PC-3 (cell line): Measurements from ENCODE around the gene PLG.

Experiments
- EZH2 ChIP-seq: fragments of 300-600 bp; sonication (generic); IDR thresholded peaks from one replicate; pipeline ENCODE4 v1.6.1; 2017; ENCODE audit warnings: antibody characterized with exemption, mild to moderate bottlenecking, low read length; ENCODE audit not compliant: unreplicated experiment
- EZH2phosphoT487 ChIP-seq: fragments of 300-600 bp; sonication (generic); IDR thresholded peaks from 2 replicates; pipeline ENCODE4 v1.6.1; 2018; ENCODE audit warnings: mild to moderate bottlenecking, antibody characterized with exemption, low read length, borderline replicate concordance
- TF ChIP-seq, protein P1 (sequence below): fragments of 300-600 bp; sonication (generic); conservative IDR thresholded peaks from 2 replicates; pipeline ENCODE4 v1.5.1; 2017; ENCODE audit warnings: antibody characterized with exemption, low read depth, mild to moderate bottlenecking, low read length

DNA sequence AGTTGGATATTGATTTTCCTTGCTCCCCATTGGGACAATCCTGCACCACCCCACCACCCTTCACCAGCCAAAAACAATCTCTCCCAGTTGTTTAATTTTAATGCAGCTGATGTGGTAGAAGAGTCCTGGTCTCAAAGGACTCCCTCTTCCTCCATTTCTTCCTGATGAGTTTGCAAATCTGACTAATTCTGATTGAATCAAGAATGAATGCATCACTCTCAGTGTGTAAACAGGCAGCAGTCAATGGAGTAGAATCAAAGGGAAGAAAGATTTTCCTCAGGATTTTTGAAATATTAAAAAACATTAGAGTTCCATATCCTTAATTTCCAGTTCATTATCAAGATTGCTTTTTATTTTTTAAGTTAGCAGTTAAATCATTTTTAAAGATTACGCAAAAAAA, 54.0 kb downstream of the PLG start:
- TF ChIP-seq, protein P1, sequence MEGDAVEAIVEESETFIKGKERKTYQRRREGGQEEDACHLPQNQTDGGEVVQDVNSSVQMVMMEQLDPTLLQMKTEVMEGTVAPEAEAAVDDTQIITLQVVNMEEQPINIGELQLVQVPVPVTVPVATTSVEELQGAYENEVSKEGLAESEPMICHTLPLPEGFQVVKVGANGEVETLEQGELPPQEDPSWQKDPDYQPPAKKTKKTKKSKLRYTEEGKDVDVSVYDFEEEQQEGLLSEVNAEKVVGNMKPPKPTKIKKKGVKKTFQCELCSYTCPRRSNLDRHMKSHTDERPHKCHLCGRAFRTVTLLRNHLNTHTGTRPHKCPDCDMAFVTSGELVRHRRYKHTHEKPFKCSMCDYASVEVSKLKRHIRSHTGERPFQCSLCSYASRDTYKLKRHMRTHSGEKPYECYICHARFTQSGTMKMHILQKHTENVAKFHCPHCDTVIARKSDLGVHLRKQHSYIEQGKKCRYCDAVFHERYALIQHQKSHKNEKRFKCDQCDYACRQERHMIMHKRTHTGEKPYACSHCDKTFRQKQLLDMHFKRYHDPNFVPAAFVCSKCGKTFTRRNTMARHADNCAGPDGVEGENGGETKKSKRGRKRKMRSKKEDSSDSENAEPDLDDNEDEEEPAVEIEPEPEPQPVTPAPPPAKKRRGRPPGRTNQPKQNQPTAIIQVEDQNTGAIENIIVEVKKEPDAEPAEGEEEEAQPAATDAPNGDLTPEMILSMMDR: no peak
- no peak for TF ChIP-seq EZH2phosphoT487
- TF ChIP-seq EZH2: no peak
